Esophagus squamous epithelium (tissue), 4 donors: ENCODE measurements around the gene FFAR1.

Experiments used
- POLR2A ChIP-seq, 4 donors: fragments of 450-650 bp; IDR thresholded peaks; one replicate each; pipeline ENCODE4 v1.6.1; 2017; ENCODE audit warnings: antibody characterized with exemption in 4 of 4, mild to moderate bottlenecking in 4 of 4, moderate library complexity in 3 of 4
- TF ChIP-seq, protein P1 (sequence below), 6 experiments: fragments of 450-650 bp in 4 of 6; fragments of 200-600 bp in 2 of 6; sonication (generic) in 2 of 6; IDR thresholded peaks; one replicate each; pipeline ENCODE4 v1.5.1; 2016 to 2019; ENCODE audit warnings: antibody characterized with exemption in 6 of 6, mild to moderate bottlenecking in 4 of 6, moderate library complexity in 4 of 6

DNA sequence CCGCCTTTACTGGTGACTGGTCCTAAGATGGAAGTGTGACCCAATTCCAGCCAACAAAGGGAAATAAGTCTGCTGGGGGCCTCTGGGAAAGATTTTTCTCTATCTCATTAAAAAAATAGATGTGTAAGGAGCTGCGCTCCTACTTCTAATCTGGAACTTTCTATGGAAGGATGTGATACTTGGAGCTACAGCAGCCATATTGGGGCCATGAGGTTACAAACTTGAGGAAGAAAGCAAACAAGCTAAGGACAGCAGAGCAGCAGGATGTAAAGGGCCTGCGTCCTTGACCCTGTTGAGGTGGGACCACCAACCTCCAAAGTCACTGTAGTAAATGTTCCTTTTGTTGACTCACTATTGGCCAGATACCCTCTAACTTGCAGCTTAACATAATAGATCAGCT is 30.7 kb downstream of the FFAR1 start:
- TF ChIP-seq POLR2A (IDR thresholded peaks at IDR 0.05), result no peak
- TF ChIP-seq, protein P1, sequence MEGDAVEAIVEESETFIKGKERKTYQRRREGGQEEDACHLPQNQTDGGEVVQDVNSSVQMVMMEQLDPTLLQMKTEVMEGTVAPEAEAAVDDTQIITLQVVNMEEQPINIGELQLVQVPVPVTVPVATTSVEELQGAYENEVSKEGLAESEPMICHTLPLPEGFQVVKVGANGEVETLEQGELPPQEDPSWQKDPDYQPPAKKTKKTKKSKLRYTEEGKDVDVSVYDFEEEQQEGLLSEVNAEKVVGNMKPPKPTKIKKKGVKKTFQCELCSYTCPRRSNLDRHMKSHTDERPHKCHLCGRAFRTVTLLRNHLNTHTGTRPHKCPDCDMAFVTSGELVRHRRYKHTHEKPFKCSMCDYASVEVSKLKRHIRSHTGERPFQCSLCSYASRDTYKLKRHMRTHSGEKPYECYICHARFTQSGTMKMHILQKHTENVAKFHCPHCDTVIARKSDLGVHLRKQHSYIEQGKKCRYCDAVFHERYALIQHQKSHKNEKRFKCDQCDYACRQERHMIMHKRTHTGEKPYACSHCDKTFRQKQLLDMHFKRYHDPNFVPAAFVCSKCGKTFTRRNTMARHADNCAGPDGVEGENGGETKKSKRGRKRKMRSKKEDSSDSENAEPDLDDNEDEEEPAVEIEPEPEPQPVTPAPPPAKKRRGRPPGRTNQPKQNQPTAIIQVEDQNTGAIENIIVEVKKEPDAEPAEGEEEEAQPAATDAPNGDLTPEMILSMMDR (IDR thresholded peaks at IDR 0.05), result no peak
